OCI-LY7 (cell line): ENCODE measurements around the gene ZNF536. TPM values are rescaled to one million over a fixed set of nuclear protein-coding genes. Genes with fewer than 3 reads are reported as not detected.

Experiments
- BruUV-seq: library from RNA; stranded (reverse); fragments of 400-500 nt; replicated peaks from 2 replicates; lab custom pipeline; 2021; lab: Mats Ljungman, UMichigan
- CTCF ChIA-PET: fragments of 300-600 bp; sonication (Branson Sonifier 250); formaldehyde crosslinking; loops from one replicate; lab custom pipeline; 2022; ENCODE audit warnings: antibody characterized with exemption; ENCODE audit not compliant: unreplicated experiment; lab: Charles Lee
- POLR2A ChIA-PET: fragments of 300-600 bp; sonication (Branson Sonifier 250); formaldehyde crosslinking; loops from one replicate; lab custom pipeline; 2022; ENCODE audit warnings: antibody characterized with exemption; lab: Charles Lee
- DNase-seq: peaks from one replicate; pipeline ENCODE4 v3.0.0-alpha.2; 2015; ENCODE audit warnings: low spot score
- H2AFZ ChIP-seq: fragments of 200-600 bp; sonication (generic), shearing (Covaris generic); 2 replicates; pipeline ENCODE4 v1.6.1; 2014; ENCODE audit warnings: mild to moderate bottlenecking, antibody characterized with exemption, low read length, moderate library complexity
- H3K27ac ChIP-seq: fragments of 200-600 bp; sonication (generic); 2 replicates; pipeline ENCODE4 v1.5.1; 2014; ENCODE audit warnings: mixed run types, low read depth, mild to moderate bottlenecking, moderate library complexity, low read length, inconsistent platforms; ENCODE audit not compliant: poor library complexity, severe bottlenecking
- H3K36me3 ChIP-seq: fragments of 200-600 bp; sonication (generic); 2 replicates; pipeline ENCODE4 v1.6.1; 2014; ENCODE audit warnings: mild to moderate bottlenecking, antibody characterized with exemption, low read length, moderate library complexity, mixed read lengths; ENCODE audit not compliant: insufficient read depth
- H3K4me1 ChIP-seq: fragments of 200-600 bp; sonication (generic); 2 replicates; pipeline ENCODE4 v1.5.1; 2014; ENCODE audit warnings: mild to moderate bottlenecking, low read length; ENCODE audit not compliant: insufficient read depth, poor library complexity, severe bottlenecking
- H3K4me2 ChIP-seq: fragments of 200-600 bp; sonication (generic); 2 replicates; pipeline ENCODE4 v1.6.1; 2014; ENCODE audit warnings: mild to moderate bottlenecking, low read length
- H3K4me3 ChIP-seq: fragments of 200-600 bp; sonication (generic); 2 replicates; pipeline ENCODE4 v1.5.1; 2014; ENCODE audit warnings: mild to moderate bottlenecking, low read depth, low read length; ENCODE audit not compliant: poor library complexity, severe bottlenecking
- H3K79me2 ChIP-seq: fragments of 200-600 bp; sonication (generic); 2 replicates; pipeline ENCODE4 v1.6.1; 2016; ENCODE audit warnings: low read depth, mild to moderate bottlenecking, low read length, moderate library complexity, mixed read lengths; ENCODE audit not compliant: insufficient read depth
- H3K9me2 ChIP-seq: fragments of 200-600 bp; sonication (generic); 2 replicates; pipeline ENCODE4 v1.6.1; 2016; ENCODE audit warnings: mild to moderate bottlenecking, low read length, mixed read lengths; ENCODE audit not compliant: insufficient read depth
- H3K9me3 ChIP-seq: fragments of 200-600 bp; sonication (generic); 2 replicates; pipeline ENCODE4 v1.6.1; 2014; ENCODE audit warnings: mild to moderate bottlenecking, mixed run types, low read length, mixed read lengths
- H4K20me1 ChIP-seq: fragments of 200-600 bp; sonication (generic); 2 replicates; pipeline ENCODE4 v1.6.1; 2014; ENCODE audit warnings: mild to moderate bottlenecking, antibody characterized with exemption, low read length, moderate library complexity, mixed read lengths; ENCODE audit not compliant: insufficient read depth
- EZH2phosphoT487 ChIP-seq: fragments of 200-600 bp; sonication (generic); IDR thresholded peaks from 2 replicates; pipeline ENCODE4 v1.6.1; 2018; ENCODE audit warnings: low read depth, borderline replicate concordance, mild to moderate bottlenecking, mixed run types, antibody characterized with exemption, low read length, moderate library complexity, mixed read lengths
- intact Hi-C: fragments of 100-400 bp; cut with micrococcal nuclease; formaldehyde crosslinking; loops from one replicate; pipeline ENCODE4 v1.10.0; 2022; ENCODE audit not compliant: unreplicated experiment
- total RNA-seq, 2 experiments: library from RNA; depleted of rRNA in 1 of 2; stranded (reverse); fragments of >200 nt in 1 of 2; shearing (Covaris generic) in 1 of 2; gene quantifications; 2 replicates each; pipeline ENCODE4 v1.2.3, GENCODE V29; 2014 to 2022
- TF ChIP-seq, protein P1 (sequence below): fragments of 200-600 bp; sonication (generic); conservative IDR thresholded peaks from 2 replicates; pipeline ENCODE4 v1.5.1; 2014; ENCODE audit warnings: mild to moderate bottlenecking, antibody characterized with exemption, low read length, moderate library complexity, mixed read lengths

The ZNF536 gene
- total RNA-seq, 2 experiments from 2014 or later: 0.06 to 0.30 TPM

DNA sequence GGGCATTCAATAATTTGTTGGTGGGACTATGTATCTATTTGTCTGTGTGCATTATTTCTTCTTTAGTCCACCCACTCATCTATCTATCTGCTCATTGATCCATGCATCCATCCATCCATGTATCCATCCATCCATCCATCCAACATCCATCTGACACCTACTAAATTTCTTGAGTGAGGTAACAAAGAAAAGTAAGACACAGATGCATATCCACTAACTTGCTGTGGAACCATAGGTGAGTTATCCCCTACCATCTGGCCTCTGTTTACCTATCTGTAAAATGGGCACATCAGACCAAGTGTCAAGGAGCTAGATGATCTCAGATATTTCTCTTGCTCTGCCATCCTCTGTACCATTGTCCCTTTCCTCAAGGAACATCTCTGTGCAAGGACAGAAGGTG is 54.7 kb downstream of the ZNF536 start:
- no peak overlapping the region for H3K27ac ChIP-seq
- no peaks in the 10 kb centered on the region for H3K9me2 ChIP-seq
- no peak overlapping the region for H2AFZ ChIP-seq
- no peak overlapping the region for H3K4me3 ChIP-seq
- intact Hi-C loops: no loop called here
- H3K9me3 ChIP-seq: no peaks in the 10 kb centered on the region
- no peaks in the 10 kb centered on the region for H3K79me2 ChIP-seq
- ChIA-PET CTCF (no interaction called here), POLR2A (no interaction called here)
- H3K4me2 ChIP-seq: no peak overlapping the region
- H4K20me1 ChIP-seq: no peaks in the 10 kb centered on the region
- BruUV-seq: no TSS peak
- no peaks in the 10 kb centered on the region for H3K4me1 ChIP-seq
- no peak for DNase-seq
- TF ChIP-seq EZH2phosphoT487: no peak
- TF ChIP-seq, protein P1, sequence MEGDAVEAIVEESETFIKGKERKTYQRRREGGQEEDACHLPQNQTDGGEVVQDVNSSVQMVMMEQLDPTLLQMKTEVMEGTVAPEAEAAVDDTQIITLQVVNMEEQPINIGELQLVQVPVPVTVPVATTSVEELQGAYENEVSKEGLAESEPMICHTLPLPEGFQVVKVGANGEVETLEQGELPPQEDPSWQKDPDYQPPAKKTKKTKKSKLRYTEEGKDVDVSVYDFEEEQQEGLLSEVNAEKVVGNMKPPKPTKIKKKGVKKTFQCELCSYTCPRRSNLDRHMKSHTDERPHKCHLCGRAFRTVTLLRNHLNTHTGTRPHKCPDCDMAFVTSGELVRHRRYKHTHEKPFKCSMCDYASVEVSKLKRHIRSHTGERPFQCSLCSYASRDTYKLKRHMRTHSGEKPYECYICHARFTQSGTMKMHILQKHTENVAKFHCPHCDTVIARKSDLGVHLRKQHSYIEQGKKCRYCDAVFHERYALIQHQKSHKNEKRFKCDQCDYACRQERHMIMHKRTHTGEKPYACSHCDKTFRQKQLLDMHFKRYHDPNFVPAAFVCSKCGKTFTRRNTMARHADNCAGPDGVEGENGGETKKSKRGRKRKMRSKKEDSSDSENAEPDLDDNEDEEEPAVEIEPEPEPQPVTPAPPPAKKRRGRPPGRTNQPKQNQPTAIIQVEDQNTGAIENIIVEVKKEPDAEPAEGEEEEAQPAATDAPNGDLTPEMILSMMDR: no peak
- no peaks in the 10 kb centered on the region for H3K36me3 ChIP-seq

DNA sequence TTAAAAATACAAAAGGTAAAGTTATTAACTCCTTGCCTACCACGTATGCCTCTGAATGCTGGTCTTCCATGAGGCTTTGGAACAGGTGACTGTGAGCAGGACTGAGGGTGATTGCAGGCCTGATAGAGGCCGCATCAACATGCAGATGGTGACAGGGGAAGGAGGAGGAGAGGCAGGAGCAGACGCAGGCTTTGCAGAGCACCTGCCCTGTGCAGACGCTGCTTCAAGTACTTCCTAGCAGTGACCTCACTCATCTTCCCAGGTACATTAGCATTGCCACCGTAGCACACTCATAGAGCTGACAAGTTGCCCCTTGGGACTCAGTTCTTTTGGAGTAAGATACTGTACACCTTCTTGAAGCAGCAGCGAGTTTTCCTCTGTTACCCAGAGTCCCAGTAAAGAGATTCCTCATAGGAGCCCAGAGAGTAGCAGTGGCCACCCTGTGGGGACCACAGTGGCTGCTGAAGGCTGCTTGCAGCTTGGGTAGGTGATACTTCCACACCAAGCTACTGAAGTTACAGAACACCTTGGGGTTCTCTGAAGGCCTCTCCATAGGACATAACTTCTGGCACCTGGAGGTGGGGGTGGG is 56.0 kb downstream of the ZNF536 start:
- Histone ChIP-seq H4K20me1 (no peaks in the 10 kb centered on the region), H3K27ac (no peak overlapping the region), H3K4me2 (no peak overlapping the region), H3K9me2 (no peaks in the 10 kb centered on the region), H3K36me3 (no peaks in the 10 kb centered on the region), H3K79me2 (no peaks in the 10 kb centered on the region), H2AFZ (no peak overlapping the region), H3K9me3 (no peaks in the 10 kb centered on the region), H3K4me1 (no peaks in the 10 kb centered on the region), H3K4me3 (no peak overlapping the region)
- intact Hi-C loops: no loop called here
- ChIA-PET CTCF (no interaction called here), POLR2A (no interaction called here)
- no TSS peak for BruUV-seq
- TF ChIP-seq, protein P1: no peak
- no peak for TF ChIP-seq EZH2phosphoT487
- DNase-seq: no peak

DNA sequence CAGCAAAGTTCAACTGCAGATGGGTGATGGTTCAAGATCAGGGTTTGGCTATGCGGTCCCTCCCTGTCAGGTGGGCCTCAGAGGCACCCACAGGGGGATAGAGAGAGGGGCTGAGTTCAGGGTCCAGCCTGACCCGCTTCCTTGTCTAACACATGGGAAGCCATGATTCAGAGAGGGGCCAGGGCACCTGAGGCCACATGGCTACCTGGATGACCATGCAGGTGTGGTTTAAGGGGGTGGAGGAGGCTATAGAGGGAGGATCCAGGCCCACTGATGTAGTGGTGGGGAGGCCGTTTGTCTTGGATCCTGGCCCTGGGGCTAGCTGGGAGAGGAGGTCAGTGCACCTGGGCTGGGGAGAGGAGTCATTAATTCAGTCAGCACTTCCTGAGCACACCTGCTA is 56.7 kb downstream of the ZNF536 start:
- Histone ChIP-seq H3K36me3 (no peaks in the 10 kb centered on the region), H2AFZ (no peak overlapping the region), H3K9me2 (no peaks in the 10 kb centered on the region), H3K9me3 (no peaks in the 10 kb centered on the region), H3K27ac (no peak overlapping the region), H3K4me1 (no peaks in the 10 kb centered on the region), H4K20me1 (no peaks in the 10 kb centered on the region), H3K4me3 (no peak overlapping the region), H3K4me2 (no peak overlapping the region), H3K79me2 (no peaks in the 10 kb centered on the region)
- no TSS peak for BruUV-seq
- POLR2A ChIA-PET: interaction anchor here (0.7 kb wide), 1 partner anchor 792 kb away, joined by 3 read pairs; no protein-coding TSS in a partner anchor
- intact Hi-C loops: no loop called here
- no peak for DNase-seq
- TF ChIP-seq EZH2phosphoT487: no peak
- TF ChIP-seq, protein P1: no peak
- CTCF ChIA-PET: no interaction called here
